Adipose tissue (tissue), 3 donors: Measurements from ENCODE around the gene NT5C3A. TPM values are rescaled to one million over a fixed set of nuclear protein-coding genes. Genes with fewer than 3 reads are reported as not detected.
"Not testable (repeated sequence)": the region's sequence is repeated elsewhere in the genome, so short reads cannot be mapped to it uniquely, and the experiment has no call there.

Experiments used
- H3K27ac ChIP-seq: one replicate; pipeline ENCODE4 v1.5.1; 2013; ENCODE audit warnings: low read depth, low read length
- WGBS, 3 donors: extraction: QIAGEN DNeasy Blood & Tissue Kit; methylation state at CpG; one replicate each; pipeline ENCODE4 v1.1.7; 2013; 5-methylcytosine and 5-hydroxymethylcytosine counted together
- polyA plus RNA-seq, 3 donors: library from polyadenylated mRNA; stranded (reverse); fragments of 200-250 nt; gene quantifications; one replicate each; pipeline ENCODE4 v1.2.3, GENCODE V29; 2013
- donor health status: healthy with polysubstance abuse.
- donor health status: Bipolar disorder and iron deficiency.
- donor health status: healthy.

The NT5C3A gene
- polyA plus RNA-seq: 10 to 100 TPM; 13.6 to 28.3 (median 14.3) TPM

- no peak within 1 kb of the TSS for H3K27ac ChIP-seq
- WGBS, 3 donors: 0 to 1% (median 1%) methylated on average over 58 to 66 of the region's 66 CpGs
These were observed at the start of gene NT5C3A for GRCh38 chr7:33062023-33062781. Gene NT5C3A (minus strand): TSS chr7:33062776. CDS start chr7:33062705, 71 bp downstream.

DNA sequence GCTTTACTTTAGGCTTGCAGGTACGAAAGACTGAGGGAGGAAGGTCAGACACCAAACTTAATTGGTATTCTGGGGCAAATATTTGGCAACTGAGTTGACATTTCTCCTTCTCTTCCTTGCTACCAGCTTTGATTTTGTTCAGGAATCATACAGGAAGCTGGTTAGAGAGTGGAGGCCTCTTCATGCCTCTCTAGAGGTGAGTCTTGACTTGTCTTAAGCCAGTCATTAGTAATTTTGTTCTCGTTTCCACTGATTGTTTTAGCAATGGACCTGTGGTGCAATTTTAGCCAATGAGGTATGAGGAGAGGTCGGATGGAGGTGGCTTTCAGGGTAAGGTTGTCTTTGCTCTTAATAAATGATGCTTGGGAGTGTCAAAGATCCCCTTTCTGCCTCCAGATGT is 49.0 kb upstream of the NT5C3A start:
- WGBS, 3 donors: 51 to 73% (median 68%) methylated on average over 3 of the region's 3 CpGs
- no peak overlapping the region for H3K27ac ChIP-seq

- WGBS, 3 donors: 18 to 29% (median 19%) methylated on average over 11 of the region's 11 CpGs
- H3K27ac ChIP-seq: no peak overlapping the region
These were observed 47.2 kb upstream of the NT5C3A start for GRCh38 chr7:33109758-33110238.

DNA sequence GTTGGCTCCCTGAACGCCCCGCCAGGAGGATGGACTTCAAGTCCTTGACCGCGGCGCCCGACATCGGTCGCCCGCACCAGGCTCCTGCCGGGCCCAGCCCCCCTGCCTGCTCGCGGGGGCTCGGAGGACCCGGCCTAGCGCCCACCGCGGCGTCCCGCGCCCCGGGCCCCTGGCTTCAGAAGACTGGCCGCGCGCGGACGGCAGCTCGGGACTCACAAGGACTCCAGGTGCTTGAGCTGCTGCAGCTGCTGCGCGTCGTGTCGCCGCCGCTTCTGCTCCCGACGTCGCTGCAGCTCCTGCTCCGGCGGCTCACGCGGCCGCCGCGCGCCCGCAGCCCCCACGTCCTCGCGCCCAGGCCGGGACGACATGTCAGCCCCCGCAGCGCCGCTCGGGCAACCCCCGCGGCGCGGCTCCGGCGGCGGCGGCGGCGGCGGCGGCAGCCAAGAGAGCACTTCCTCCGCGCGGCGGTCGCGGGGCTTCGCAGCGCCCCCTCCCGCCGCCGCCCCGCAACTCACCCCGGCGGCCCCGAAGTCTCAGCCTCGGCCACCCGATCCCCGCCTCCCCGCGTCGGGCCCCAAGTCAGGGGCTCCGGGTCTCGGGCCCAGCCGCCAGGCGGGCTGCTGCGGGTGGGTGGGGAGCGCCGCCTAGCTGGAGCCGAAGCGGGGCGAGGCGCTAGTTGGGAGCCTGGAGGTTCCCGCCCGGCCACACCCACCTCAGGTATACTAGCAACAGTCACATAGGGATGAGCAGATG is 46.6 kb upstream of the NT5C3A start, which contains the start of gene RP9:
TSS of gene RP9 (minus strand) at position 400 of the 753 bp plus-strand sequence. CDS start at position 368, 32 bp downstream.
- no peak within 1 kb of the TSS for H3K27ac ChIP-seq
- WGBS, 3 donors: 1% methylated on average over 80 to 100 of the region's 100 CpGs

GRCh38 chr7:33108554-33109004 is 46.0 kb upstream of the NT5C3A start:
- 0 to 1% (median 1%) methylated on average over 10 of the region's 10 CpGs for WGBS, 3 donors
- no peak overlapping the region for H3K27ac ChIP-seq

DNA sequence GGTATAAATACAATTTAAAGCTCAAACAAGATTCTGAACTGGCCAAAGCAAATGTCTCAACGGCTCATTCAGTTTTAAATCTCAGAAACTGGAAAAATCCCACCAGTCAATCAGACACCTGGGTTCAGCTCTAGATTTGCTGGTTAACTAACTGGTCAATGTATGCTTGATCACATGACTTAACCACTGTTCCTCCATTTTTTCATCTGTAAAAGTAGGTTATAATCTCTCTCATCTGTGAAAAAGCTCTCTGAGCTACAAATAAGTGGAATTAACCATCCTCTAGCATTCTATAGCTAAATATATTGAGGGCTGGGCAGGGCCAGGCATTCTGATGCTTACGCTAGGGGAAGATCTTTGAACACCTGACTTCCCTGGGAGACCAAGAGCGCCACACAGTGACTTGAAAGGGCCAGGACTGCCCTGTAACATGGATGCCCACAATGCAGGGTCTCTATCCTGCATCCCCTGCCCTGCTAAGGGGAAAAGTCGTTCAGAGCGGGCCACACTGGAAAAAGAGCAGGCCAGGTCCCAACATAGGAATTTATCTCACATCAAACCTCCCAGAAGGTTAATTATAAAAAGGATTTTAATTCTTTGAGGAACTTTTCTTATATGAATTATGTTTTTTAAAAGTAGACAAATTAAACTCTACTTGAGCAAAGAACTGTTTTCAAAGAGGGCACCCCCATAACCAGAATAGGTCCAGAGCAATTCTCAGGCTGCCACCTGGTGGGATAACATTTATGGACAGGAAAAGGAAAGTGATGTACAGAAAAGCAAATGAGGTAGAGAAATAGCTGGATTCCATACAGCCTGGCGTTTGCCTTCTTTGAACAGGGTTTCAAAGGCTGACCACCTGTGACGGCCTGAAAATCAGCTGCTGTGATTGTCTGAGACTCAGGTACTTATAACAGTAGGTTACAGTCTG is 44.8 kb upstream of the NT5C3A start:
- no peak overlapping the region for H3K27ac ChIP-seq
- WGBS, 3 donors: 38 to 51% (median 47%) methylated on average over 7 of the region's 7 CpGs

- 77 to 87% (median 79%) methylated on average over 3 of the region's 3 CpGs for WGBS, 3 donors
- no peak overlapping the region for H3K27ac ChIP-seq
These were observed 39.3 kb upstream of the NT5C3A start for GRCh38 chr7:33101906-33102305.

GRCh38 chr7:33100770-33101169 is 38.2 kb upstream of the NT5C3A start:
- H3K27ac ChIP-seq: no peak overlapping the region
- WGBS, 3 donors: 80 to 85% (median 82%) methylated on average over 3 of the region's 3 CpGs

DNA sequence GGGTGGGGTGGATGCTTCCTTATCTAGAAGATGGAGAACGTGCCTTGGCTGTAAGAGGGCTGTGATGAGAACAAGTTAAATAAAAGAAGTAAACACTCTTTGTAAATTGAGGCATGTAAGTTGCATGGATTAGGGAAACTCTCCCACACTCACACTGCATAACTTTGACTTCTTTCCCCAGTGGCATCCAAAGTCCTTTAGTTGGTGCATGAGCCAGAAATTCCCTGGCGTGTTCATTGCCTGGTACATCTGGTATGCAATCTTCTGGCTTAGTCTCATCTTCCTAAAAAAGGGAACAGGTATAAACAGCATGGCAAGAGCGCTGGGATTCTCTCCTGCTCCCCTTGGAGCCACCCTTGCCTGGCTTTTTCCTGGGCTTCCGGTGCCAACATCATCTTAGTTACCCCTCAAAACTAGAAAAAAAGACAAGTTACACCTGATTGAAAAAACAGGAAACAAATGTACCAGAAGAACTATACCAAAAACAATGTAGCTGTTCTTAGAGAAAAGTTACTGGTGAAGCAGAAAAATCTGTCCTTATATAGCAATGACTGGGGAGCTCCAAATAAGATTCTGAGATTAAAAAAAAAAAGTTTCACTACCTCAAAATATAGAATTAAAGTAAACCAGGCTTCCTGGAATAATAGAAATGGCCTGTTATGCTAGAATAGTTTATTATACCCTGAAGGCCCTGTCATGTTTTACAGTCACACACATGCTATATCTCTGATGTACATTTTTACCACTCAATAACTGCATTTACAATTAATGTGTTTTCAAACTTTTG is 36.8 kb upstream of the NT5C3A start:
- 66 to 92% (median 70%) methylated on average over 4 of the region's 4 CpGs for WGBS, 3 donors

GRCh38 chr7:33094745-33095275 is 32.2 kb upstream of the NT5C3A start:
- WGBS, 3 donors: 79 to 86% (median 83%) methylated on average over 5 to 6 of the region's 6 CpGs
- H3K27ac ChIP-seq: not testable (repeated sequence)

More for the DNA sequence above, 36.8 kb upstream of the NT5C3A start:
- H3K27ac ChIP-seq: no peak overlapping the region

GRCh38 chr7:33093266-33093665 is 30.7 kb upstream of the NT5C3A start:
- 82 to 86% (median 85%) methylated on average over 4 of the region's 4 CpGs for WGBS, 3 donors

DNA sequence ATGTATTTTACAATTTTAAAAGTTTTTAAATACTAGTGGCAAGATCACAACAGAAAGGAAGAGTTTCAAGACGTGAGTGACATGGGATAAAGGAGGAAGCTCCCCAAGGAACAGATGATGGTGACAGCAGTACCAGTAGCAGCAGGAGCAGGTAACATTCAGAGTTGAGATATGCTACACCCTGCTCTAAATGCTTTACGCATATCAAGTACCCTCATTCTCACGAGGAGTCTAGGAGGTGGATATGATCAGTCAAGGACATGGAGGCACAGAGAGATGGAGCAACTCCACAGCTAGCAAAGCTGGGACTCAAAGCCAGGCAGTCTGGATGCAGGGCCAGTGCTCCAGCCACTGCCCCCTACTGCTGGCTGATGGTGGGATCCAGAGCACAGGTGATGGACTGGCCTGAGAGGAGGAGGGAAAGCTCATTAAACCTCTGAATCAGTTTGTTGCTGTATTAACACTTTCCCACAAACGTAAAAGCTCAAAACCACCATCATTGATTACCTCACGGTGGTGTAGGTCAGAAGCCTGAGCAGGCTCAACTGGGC is 29.1 kb upstream of the NT5C3A start:
- WGBS, 3 donors: 83 to 90% (median 84%) methylated on average over 5 of the region's 5 CpGs

More at GRCh38 chr7:33093266-33093665, 30.7 kb upstream of the NT5C3A start:
- no peak overlapping the region for H3K27ac ChIP-seq

GRCh38 chr7:33091111-33091531 is 28.5 kb upstream of the NT5C3A start:
- WGBS, 3 donors: 84 to 88% (median 85%) methylated on average over 4 of the region's 4 CpGs
- H3K27ac ChIP-seq: no peak overlapping the region

More for the DNA sequence above, 29.1 kb upstream of the NT5C3A start:
- H3K27ac ChIP-seq: no peak overlapping the region

DNA sequence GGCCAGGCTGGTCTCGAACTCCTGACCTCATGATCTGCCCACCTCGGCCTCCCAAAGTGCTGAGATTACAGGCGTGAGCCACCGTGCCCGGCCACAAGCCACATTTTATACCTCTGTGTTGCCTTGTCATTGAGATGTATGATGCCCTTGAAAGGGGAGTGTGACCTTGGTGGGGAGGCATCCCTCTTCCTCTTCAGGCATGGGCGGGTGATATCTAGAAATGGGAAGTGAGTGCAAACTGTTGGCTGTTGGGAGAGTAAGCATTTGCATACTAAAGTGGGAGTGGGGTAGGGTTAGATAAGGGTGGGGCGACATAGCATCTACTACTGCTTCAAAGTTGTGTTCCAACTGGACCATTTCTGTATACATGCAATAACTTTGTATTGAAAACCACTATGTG is 26.6 kb upstream of the NT5C3A start:
- H3K27ac ChIP-seq: no peak overlapping the region
- 89 to 90% (median 90%) methylated on average over 7 of the region's 7 CpGs for WGBS, 3 donors

DNA sequence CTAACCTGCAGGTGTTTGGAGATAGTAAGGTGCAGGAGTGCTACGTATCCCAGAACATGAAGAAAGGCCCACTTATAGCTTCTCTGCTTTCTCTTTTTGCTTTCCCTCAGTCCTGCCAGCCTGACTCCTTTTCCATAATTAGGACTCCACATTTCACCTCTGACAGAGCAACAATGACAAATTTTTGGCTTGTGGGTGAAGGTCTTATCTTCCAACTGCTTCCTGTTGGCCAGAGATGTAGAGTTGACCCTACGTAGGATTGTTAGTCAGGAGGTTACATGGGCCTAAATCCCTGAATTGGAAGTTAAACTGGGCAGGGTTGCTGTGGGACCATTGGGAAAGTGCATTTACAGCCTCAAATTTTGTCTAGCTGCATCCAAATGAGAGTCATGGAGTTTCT is 25.3 kb upstream of the NT5C3A start:
- WGBS, 3 donors: 70 to 84% (median 82%) methylated on average over 2 of the region's 2 CpGs
- H3K27ac ChIP-seq: no peak overlapping the region

DNA sequence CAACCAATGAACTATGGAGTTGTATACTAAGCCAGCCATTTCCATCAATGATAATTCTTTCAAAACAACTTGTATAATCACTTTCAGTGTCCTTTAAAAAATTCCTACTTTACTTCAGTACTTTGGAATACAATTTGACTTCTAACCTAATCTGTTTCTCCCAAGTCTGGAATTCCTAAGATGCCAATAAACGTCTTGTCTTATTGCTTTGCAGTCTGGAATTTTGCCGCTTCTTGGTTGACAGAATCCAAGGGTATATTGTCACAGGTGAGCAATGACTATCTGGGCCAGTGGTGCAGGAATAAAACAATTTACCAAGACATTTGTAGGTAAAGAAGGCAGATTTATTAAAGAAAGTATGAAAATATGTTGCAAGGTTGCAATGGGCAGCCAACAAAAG is 24.8 kb upstream of the NT5C3A start:
- no peak overlapping the region for H3K27ac ChIP-seq

More for the DNA sequence above, 24.8 kb upstream of the NT5C3A start:
- WGBS, 3 donors: 24 to 84% (median 26%) methylated on average over 2 of the region's 2 CpGs
